SHP77 treated with DMSO at 0.1 percent for 48 hours (cell line): ENCODE data around the gene DENND2C.
A peak's percentile ranks its signal among the peaks of the same experiment; 100 is the strongest.
"Not testable (repeated sequence)": the region's sequence is repeated elsewhere in the genome, so short reads cannot be mapped to it uniquely, and the experiment has no call there.

Experiments
- DNase-seq: peaks from one replicate; lab custom pipeline; 2025; lab: John Stamatoyannopoulos, UW

DENND2C gene

DNA sequence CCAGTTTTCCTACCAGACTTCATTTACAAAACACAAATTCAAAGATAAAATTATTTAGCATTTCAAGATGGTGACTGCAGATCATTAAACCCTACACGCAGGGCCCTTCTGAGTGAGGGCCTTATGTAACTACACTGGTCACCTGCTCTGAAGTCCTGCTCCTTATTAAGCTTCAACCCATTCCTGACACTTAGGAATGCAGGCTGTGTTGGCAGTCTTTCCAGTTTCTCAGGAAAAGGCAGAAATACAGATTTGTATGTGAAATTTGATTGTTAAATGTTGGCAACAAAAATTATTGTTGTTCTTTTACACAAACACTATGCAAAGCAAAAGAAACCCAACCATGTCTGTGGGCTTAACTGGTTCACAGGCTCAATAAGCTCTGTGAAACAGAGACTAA is 62.6 kb downstream of the DENND2C start:
- no peak for DNase-seq

DNA sequence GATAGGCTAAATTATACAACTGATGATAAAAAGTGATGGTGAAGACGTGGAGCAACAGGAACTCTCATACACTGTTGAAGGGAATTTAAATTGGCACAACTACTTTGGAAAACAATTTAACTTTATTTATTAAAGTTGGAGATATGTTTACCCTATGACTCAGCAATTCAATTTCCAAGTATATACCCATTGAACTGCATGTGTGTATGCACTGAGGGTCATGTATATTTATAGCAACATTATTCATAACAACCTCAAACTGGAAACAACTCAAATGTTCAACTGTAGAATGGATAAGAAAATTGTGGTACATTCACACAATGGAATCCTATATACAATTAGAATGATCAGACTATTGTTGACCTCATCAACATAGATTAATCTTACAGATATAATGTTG is 71.9 kb downstream of the DENND2C start:
- no peak for DNase-seq

DNA sequence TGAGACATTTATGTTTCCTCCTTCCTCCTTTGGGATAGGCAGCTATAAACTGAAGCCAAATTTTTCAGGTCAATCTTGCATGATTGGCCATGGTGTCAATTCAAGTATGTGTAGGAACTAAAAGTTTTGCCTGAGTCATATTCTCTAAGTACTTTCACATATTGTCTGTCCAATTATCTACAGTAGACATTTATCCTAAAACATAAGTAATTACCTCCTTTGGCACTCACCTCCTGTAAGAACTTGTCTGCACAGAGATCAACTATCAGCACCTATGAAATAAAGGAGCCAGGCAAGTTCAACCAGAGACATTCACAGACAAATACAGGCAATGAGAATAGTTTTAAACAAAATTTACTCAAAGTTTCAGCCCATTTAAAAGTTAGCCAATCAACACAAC is 74.2 kb downstream of the DENND2C start:
- no peak for DNase-seq

DNA sequence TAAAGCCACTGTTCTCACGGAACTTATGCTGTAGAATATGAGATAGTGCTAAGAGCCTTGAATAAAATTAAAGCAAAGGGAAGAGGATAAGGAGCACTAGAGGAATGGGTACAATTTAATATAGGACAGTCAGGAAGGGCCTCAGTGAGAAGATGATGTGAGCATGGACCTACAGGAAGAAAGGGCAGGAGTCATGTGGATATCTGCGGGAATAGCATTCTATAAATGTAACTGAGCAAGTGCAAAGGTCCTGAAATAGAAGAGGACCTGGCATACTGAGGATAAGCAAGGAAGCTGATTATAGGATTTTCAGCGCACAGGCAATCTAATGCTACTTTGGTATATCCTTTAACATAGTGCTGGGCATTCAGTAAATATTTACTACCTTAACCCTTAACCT is 75.8 kb downstream of the DENND2C start:
- DNase-seq, result no peak

DNA sequence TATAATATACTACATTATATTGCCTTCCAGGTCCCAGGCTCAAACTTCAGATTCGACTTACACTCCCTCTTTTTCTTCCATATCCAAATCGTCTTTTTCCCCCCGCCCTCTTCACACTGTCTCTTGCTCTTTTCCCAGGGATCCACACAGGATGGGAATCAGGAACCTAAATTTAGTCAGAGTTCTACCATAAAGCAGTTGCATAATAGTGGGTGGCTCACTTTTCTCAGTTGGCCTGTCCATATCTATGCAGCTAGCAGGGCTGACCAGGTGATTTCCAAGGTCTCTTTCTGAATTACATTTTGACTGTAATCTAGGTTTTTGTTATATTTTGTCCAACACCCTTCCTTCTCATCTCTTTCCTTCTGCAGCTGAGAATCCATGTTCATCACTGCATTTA is 80.7 kb downstream of the DENND2C start:
- DNase-seq, result no peak

DNA sequence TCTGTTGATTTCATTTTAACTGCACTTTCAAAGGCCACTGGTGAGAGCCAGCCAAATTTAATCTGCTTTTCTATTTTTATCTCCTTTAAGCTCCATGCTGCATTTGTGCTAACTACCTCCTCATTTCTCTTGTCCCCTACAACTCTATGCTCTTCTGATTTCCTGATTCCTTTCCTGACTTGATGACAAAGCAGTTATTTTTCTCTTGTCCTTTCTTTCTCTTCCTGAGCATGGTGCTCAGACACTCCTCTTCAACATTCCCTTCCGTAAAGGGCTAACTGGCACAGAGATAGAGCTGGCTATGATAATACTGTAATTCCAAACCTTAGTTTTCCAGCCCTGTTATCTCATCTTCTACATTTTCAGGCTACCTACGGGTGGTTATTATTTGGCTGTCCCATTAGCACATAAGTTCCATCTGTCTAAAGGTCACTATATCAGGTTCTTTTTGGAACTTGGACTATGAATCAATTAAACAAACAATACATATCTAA is 81.6 kb downstream of the DENND2C start:
- DNase-seq, result no peak

DNA sequence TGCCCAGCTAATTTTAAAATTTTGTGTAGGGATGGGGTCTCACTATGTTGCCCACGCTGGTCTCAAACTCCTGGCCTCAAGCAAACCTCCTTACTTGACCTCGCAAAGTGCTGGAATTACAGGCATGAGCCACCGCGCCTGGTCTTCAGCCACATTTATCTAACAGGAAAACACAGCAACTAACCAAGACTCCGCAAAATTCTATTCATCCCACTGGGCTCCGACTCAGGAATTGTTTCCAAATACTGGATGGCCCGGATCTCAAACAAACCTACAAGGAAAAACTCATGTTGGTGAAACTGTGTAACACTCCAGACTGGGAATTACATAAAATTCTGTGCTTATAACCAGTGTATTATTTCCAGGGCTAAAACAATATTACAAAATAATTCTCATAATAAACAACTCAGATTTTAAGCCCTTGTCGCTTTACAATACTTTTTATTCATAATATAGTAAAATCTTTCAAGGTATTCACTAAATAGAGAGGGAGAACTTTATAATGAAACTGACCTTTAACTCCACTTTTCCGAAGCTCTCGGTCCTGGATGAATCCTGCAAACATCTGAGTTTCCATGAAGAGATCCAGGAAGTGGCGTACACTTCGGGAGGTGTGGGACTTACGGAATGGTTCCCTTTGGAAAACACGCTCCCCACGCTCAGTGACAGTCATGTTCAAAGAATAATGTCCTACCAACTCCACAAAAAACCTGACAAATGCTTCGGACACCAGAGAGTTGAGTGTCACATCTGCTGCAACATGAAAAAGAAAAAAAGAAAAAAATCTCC is 82.5 kb downstream of the DENND2C start:
- DNase-seq, result no peak

DNA sequence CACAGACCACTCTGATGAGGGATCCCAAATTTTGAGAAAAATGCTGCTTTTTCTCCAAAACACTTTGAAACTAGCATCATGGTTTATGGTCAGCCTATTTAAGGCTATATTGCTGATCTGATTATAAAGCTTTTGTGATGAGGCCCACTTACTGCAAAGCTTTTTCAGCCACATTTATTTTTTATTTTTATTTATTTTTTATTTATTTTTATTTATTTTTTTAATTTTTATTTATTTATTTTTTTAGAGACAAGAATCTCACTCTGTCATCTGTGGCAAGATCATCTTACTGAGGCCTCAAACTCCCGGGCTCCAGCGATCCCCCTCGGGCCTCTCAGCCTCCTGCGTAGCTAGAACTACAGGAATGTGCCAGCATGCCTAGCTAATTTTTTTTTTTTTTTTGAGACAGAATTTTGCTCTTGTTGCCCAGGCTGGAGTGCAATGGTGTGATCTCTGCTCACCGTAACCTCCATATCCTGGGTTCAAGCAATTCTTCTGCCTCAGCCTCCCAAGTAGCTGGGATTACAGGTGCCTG is 83.3 kb downstream of the DENND2C start:
- DNase-seq, result no peak

DNA sequence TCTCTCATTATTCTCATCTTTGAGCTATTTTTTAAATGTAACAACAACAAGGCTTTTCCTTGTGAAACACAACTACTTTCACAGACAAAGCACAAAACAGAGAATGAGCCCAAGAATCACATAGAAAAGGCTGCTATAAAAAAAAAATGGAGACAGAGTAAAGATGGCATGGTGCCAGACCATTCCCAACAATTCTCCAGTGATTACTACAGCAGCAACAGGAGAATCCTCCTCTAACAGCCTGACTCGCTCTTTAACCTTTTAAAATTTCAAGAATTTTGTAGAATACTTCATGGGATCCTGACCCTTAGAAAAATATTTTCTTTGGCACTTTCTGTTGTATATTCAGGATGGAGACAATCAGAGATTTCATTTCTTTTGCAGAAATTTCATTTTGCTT is 84.6 kb downstream of the DENND2C start:
- no peak for DNase-seq

DNA sequence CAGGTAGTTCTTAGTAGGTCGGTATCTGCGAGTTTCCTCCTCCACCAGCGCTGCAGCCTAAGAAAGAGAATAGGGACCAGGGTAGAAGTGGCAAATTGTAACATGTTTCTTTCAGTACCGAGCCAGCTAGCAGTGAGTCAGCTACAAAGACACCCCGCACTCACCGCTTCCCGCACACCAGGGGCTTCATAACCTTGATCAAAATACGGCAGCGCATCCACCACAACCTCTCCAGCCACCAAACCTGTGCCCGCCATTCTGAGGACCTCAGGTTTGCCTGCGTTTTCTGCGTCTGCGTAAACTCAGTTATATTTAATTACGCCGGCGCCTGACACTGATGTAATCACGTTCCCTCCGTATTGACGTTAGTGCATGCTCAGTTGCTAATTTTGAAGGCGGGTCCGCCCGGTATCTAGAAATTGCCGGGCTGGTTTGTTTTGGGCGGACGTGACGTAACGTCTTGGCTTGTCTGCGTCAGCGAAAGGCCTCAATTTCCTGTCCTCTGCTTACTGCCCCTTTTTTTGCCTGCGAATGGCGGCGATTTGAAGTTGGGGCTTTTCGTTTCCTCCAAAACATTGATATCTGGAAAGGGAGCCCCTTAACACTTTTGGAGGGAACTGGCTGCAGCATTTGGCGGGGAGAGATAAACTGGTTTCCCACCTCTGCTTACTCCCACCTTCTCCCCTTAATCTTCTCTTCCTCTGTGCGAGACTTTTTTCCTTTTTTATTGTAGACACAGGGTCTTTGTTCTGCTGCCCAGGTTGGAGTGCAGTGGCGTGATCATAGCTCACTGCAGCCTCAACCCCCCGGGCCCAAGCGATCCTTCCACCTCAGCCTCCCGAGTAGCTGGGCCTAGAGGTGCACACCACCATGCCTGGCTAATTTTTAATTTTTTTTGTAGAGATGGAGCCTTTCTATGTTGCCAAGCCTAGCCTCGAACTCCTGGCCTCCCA is 88.2 kb downstream of the DENND2C start, which contains the start of gene BCAS2:
BCAS2 (minus strand) TSS at position 281 of the 953 bp plus-strand sequence; CDS start at position 257, 24 bp downstream.
- DNase-seq, result peak; percentile 96

DNA sequence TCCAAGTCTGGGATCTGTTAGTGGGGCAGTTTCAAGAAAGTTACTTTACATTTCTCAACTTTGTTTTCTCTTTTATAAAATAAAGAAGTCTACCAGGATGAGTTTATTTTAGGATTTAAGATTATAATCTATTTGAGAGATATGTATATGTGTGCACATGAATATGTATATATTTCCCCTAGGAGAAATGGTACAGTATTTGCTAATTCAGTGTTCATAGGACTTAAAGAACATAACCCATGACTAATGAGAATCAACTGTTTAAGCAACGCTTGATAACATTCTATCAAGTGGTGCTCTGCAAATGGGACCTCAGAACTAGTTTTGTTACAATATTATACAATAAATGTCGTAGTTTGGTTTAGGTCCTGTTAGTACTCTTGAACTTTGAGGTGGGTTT is 95.5 kb downstream of the DENND2C start:
- no peak for DNase-seq

DNA sequence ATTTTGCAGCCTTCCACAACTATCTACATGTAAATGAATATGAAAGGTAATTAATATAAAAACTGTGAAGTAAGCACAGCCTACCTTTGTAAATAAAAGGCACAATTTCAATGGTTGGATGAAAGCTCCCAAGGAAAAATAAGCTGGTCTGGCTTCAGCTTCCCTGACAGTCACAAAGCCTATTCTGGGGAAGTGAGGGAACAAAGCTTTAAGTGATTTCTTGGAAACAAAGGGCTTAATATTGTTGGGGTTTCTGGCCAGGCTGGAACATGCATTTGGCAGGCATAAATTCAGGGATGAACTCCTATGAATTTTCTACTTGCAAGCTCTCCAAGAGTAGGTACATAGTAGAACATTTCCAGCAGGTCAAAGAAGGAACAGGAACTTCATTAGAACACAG is 105.7 kb downstream of the DENND2C start:
- no peak for DNase-seq

DNA sequence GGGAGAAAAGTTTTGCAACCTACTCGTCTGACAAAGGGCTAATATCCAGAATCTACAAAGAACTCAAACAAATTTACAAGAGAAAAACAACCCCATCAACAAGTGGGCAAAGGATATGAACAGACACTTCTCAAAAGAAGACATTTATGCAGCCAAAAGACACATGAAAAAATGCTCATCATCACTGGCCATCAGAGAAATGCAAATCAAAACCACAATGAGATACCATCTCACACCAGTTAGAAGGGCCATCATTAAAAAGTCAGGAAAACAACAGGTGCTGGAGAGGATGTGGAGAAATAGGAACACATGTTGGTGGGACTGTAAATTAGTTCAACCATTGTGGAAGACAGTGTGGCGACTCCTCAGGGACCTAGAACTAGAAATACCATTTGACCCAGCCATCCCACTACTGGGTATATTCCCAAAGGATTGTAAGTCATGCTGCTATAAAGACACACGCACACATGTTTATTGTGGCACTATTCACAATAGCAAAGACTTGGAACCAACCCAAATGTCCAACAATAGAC is 106.8 kb downstream of the DENND2C start:
- not testable (repeated sequence) for DNase-seq

DNA sequence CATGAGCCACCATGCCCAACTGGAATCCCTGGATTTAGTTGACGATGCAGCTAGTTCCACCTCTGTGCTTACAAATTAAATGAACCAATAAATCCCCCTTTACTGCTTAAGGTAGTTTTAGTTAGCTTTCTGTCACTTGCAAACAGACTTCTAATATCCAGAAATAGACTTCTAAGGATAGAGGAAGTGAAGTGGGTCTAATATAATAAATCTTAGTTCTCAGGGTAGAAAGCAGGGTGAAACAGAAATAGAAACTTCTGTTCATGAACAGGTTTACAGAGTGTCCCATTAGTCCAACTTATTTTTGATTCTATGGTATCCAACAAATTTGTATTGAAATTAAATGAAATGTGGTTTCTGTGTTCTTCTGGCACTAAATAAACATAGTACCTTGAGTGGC is 108.5 kb downstream of the DENND2C start:
- no peak for DNase-seq

DNA sequence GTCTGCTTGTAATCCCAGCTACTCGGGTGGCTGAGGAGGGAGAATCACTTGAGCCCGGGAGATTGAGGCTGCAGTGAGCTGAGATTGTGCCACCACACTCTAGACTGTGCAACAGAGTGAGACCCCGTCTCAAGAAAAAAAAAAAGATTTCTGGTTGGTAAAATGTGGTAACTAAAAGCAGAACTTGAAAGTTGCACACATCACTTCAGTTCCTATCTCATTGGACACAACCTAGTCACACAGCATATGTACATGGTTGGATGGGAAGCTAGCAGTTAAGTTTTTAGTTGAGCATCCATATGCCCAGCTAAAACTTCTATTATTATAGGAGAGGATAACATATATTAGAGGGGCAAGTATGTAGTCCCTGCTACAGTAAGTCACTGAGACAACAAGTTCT is 110.5 kb downstream of the DENND2C start:
- DNase-seq, result no peak

DNA sequence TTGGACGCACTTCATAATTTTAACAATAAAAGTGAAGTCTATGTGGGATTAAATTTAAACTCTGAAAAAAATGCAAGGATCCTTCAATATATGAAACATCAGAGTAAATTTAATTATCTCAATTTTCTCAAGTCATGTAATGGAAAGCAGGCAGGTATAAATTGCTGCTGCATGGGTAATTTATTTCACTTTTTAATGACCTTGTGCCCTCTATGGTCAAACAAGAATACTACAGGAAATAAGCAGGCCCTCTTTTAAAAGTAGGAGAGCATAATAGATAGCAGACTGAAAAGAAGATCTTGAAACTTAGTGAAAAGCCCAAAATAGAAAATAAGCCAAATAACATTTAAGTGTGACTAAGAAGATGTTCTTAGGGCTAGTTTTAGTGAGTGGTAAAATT is 111.3 kb downstream of the DENND2C start:
- peak; percentile 4 for DNase-seq

DNA sequence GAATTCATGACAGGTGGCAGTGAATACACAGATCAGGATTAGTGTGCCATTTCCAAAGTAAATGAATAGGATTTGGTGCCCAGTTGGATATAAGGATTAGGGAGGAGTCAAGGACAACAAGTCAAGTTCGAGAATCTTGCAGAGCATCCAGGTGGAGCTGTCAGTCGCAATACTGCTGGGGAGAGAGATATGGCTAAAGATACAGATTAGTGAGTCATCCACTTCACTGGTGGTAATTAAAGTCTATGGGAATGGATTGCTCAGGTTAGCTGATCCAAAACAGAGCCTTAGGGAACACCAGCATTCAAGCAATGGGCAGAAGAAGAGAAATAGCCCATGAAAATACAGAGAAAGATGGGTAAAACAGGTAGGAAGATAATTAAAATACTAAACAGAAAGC is 115.3 kb downstream of the DENND2C start:
- DNase-seq, result no peak

DNA sequence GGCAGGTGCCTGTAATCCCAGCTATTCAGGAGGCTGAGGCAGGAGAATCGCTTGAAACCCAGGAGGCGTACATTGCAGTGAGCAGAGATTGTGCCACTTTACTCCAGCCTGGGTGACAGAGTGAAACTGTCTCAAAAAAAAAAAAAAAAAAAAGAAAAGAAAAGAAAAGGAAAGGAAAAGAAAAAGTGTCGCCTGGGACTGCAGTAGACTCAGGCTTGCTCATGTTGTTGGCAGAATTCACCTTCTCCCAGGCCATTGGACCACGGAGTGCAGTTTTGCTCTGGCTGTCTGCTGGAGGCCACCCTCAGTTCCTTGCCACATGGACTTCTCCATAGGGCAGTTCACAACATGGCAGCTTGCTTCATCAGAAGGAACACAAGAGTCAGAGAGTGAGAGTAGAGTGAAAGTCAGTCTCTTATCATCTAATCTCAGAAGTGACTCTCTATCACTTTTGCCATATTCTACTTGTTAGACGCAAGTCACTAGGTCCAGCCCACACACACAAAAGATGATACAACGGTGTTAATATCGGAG is 117.7 kb downstream of the DENND2C start:
- no peak for DNase-seq

DNA sequence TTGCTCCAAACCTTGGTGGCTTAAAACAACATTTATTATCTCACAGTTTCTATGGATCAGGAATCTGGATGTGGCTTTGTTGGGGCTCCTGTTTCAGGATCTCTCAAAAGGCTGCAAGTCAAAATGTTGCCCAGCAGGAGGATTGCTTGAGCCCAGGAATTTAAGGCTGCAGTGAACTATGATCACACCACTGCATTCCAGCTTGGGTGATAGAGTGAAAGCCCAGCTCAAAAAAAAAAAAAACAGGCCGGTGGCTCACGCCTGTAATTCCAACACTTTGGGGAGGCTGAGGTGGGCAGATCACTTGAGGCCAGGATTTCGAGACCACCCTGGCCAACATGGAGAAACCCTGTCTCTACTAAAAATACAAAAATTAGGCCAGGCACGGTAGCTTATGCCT is 118.4 kb downstream of the DENND2C start:
- no peak for DNase-seq

DNA sequence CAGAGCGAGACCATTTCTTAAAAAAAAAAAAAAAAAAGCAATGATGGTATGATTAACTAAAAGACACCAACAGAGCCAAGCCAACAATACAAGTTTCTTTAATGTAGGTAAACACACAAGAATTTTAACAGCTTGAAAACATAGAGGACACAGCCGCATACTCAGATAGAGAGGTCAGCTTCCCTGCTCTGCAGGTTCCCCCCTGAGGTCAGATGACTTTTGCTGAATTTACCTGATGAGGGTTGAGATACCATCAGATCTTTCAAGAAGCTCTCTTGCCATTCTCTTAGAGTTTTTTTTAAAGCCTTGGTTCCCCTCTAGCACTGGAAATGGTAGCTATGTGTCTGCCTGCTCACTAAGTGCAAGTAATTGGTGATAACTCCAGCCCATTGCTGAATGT is 119.5 kb downstream of the DENND2C start:
- DNase-seq, result no peak

DNA sequence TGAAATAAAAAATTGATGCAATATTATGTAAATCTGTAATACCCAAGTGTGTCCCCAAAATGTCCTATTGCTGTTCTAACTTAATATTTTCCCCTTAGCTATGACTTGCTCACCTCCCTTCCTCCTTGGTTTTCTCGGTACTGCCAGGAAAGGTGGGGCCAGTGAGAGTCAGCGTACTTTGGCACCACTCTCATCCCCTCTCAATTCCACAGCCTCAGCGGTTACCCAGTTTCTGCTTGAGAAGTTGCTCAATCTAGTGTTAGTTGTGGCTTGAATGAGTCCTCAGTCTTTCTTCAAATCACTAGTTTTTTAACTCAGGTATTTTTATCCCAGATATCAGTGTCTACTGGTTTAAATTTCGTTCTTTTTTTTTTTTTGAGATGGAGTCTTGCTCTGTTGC is 120.7 kb downstream of the DENND2C start:
- DNase-seq, result no peak

DNA sequence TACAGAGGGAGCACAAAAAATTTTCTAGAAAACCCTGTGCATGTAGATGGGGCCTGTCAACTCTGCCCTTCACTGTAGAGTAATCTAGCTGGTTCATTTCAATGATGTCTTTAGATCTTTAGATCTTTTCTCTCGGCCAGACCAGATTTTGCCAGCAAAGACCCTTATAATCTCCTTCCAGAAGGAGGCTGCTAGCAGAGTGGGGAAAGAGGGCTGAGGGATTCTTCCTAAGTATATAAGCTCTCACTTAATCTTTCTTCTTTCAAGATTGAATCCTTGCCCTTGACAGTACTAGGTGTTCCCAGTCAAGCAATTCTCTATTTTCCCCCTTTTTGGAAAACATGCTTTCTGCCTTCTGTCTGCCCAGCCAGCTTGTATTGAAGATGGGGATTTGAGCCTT is 122.8 kb downstream of the DENND2C start:
- DNase-seq, result no peak
